ENCODE measurements around the gene C1orf94. TPM values are rescaled to one million over a fixed set of nuclear protein-coding genes. Genes with fewer than 3 reads are reported as not detected.

The C1orf94 gene
- total RNA-seq, 1 experiment from 2014 or later = not detected

GRCh38 chr1:34268311-34268954 lies 91.7 kb downstream of the C1orf94 start:
- no TSS peak for BruUV-seq (replicated peaks)
- no peak for DNase-seq (ENCODE audit: low read depth, low spot score)
- no peaks in the 10 kb centered on the region for H3K36me3 ChIP-seq (ENCODE audit: control insufficient read depth, insufficient read depth, low read length)
- no peaks in the 10 kb centered on the region for H3K4me1 ChIP-seq (ENCODE audit: control insufficient read depth, insufficient read depth, low read length)
- ChIA-PET CTCF (no interaction called here), POLR2A (no interaction called here)
- intact Hi-C loops (cut with micrococcal nuclease; ENCODE audit: unreplicated experiment) (no loop called here), in situ Hi-C loops (cut with HindIII; ENCODE audit: low pct_unique_long_range_greater_than_20kb, low sequenced_read_pairs) (no loop called here)
- peaks cover 7% of the 10 kb centered on the region; the same call in 1 of the 2 replicates for H3K27me3 ChIP-seq (ENCODE audit: control insufficient read depth, insufficient read depth, low read length)
- H3K4me3 ChIP-seq (ENCODE audit: low read depth in 2 of 2, low read length in 2 of 2) = no peak overlapping the region
- TF ChIP-seq, protein P1, sequence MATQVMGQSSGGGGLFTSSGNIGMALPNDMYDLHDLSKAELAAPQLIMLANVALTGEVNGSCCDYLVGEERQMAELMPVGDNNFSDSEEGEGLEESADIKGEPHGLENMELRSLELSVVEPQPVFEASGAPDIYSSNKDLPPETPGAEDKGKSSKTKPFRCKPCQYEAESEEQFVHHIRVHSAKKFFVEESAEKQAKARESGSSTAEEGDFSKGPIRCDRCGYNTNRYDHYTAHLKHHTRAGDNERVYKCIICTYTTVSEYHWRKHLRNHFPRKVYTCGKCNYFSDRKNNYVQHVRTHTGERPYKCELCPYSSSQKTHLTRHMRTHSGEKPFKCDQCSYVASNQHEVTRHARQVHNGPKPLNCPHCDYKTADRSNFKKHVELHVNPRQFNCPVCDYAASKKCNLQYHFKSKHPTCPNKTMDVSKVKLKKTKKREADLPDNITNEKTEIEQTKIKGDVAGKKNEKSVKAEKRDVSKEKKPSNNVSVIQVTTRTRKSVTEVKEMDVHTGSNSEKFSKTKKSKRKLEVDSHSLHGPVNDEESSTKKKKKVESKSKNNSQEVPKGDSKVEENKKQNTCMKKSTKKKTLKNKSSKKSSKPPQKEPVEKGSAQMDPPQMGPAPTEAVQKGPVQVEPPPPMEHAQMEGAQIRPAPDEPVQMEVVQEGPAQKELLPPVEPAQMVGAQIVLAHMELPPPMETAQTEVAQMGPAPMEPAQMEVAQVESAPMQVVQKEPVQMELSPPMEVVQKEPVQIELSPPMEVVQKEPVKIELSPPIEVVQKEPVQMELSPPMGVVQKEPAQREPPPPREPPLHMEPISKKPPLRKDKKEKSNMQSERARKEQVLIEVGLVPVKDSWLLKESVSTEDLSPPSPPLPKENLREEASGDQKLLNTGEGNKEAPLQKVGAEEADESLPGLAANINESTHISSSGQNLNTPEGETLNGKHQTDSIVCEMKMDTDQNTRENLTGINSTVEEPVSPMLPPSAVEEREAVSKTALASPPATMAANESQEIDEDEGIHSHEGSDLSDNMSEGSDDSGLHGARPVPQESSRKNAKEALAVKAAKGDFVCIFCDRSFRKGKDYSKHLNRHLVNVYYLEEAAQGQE (IDR thresholded peaks at IDR 0.05; ENCODE audit: insufficient read depth in 1 of 2, low read depth in 2 of 2, low read length in 1 of 2) = no peak
- TF ChIP-seq TCF7L2 (IDR thresholded peaks at IDR 0.05; ENCODE audit: low read depth, low read length) (no peak), SIN3A (IDR thresholded peaks at IDR 0.05; ENCODE audit: borderline replicate concordance, insufficient read depth, low read depth, low read length) (no peak), CTCF (IDR thresholded peaks at IDR 0.05) (no peak), POLR2AphosphoS5 (IDR thresholded peaks at IDR 0.05; ENCODE audit: low read depth, low read length) (no peak)
- no peaks in the 10 kb centered on the region for H3K9me3 ChIP-seq (ENCODE audit: control insufficient read depth, insufficient read depth, low read depth, low read length)
- ATAC-seq = no peak
- no peak overlapping the region for H3K27ac ChIP-seq (ENCODE audit: low read length)

Other genes starting within 250 kb of the C1orf94 start
- gene CSMD2, start 11.7 kb upstream of the C1orf94 start, total RNA-seq (2021; ENCODE audit: unreplicated experiment) = not detected